CD14-positive monocyte (primary cell): ENCODE measurements around the gene SP100. TPM values are rescaled to one million over a fixed set of nuclear protein-coding genes. Genes with fewer than 3 reads are reported as not detected.

ENCODE experiments used
- DNase-seq, 3 donors: peaks; one replicate each; pipeline ENCODE4 v3.0.0-alpha.2; 2011 to 2022
- H2AFZ ChIP-seq: 2 replicates; pipeline ENCODE4 v1.6.0; 2012; ENCODE audit warnings: mild to moderate bottlenecking, low read depth, low read length, inconsistent platforms; ENCODE audit not compliant: insufficient read depth, poor library complexity, severe bottlenecking
- H3K27ac ChIP-seq, 2 donors: 1 replicate in 1 of 2; 2 replicates in 1 of 2; pipeline ENCODE4 v1.5.1; 2012 to 2013; ENCODE audit warnings: low read length in 2 of 2, control low read depth in 1 of 2, inconsistent platforms in 1 of 2, low read depth in 1 of 2, mild to moderate bottlenecking in 1 of 2
- H3K27me3 ChIP-seq, 2 donors: one replicate each; pipeline versions ENCODE4 v1.6.0 to v1.6.1; 2011 to 2013; ENCODE audit warnings: low read length in 2 of 2; ENCODE audit not compliant: control insufficient read depth in 2 of 2, insufficient read depth in 2 of 2
- H3K36me3 ChIP-seq, 2 donors: replicated peaks in 1 of 2; 1 replicate in 1 of 2; 2 replicates in 1 of 2; pipeline versions ENCODE4 v1.5.1 to v1.6.1; 2012 to 2013; ENCODE audit warnings: low read length in 2 of 2, control low read depth in 1 of 2, inconsistent platforms in 1 of 2, mild to moderate bottlenecking in 1 of 2; ENCODE audit not compliant: insufficient read depth in 2 of 2, control insufficient read depth in 1 of 2
- H3K4me1 ChIP-seq, 2 donors: 1 replicate in 1 of 2; 2 replicates in 1 of 2; pipeline versions ENCODE4 v1.5.1 to v1.6.1; 2012 to 2013; ENCODE audit warnings: low read length in 2 of 2, control low read depth in 1 of 2, inconsistent platforms in 1 of 2, mild to moderate bottlenecking in 1 of 2, moderate library complexity in 1 of 2; ENCODE audit not compliant: insufficient read depth in 2 of 2, control insufficient read depth in 1 of 2
- H3K4me2 ChIP-seq: replicated peaks from 2 replicates; pipeline ENCODE3; 2012; ENCODE audit warnings: low read length, moderate library complexity, mild to moderate bottlenecking; ENCODE audit not compliant: poor library complexity, severe bottlenecking; ENCODE audit errors: extremely low read depth
- H3K4me3 ChIP-seq, 3 experiments: fragments of 200-600 bp in 1 of 3; sonication (generic) in 1 of 3; replicated peaks in 1 of 3; 1 replicate in 2 of 3; 2 replicates in 1 of 3; pipeline ENCODE4 v1.5.1; 2011 to 2013; ENCODE audit warnings: low read length in 3 of 3, mild to moderate bottlenecking in 3 of 3, control low read depth in 2 of 3, low read depth in 2 of 3, inconsistent platforms in 1 of 3, moderate library complexity in 1 of 3
- H3K79me2 ChIP-seq: 2 replicates; pipeline ENCODE4 v1.6.0; 2012; ENCODE audit warnings: mild to moderate bottlenecking, control low read depth, inconsistent platforms, low read length, moderate library complexity; ENCODE audit not compliant: insufficient read depth
- H3K9ac ChIP-seq: 2 replicates; pipeline ENCODE4 v1.6.0; 2017; ENCODE audit warnings: low read length, mild to moderate bottlenecking; ENCODE audit not compliant: insufficient read depth, poor library complexity, severe bottlenecking
- H3K9me3 ChIP-seq, 2 donors: replicated peaks in 1 of 2; 1 replicate in 1 of 2; 2 replicates in 1 of 2; pipeline versions ENCODE4 v1.5.1 to v1.6.1; 2012 to 2013; ENCODE audit warnings: low read length in 2 of 2, control low read depth in 1 of 2; ENCODE audit not compliant: control insufficient read depth in 1 of 2, insufficient read depth in 1 of 2
- H4K20me1 ChIP-seq: 2 replicates; pipeline ENCODE4 v1.6.0; 2012; ENCODE audit warnings: mild to moderate bottlenecking, low read length, control low read depth, moderate library complexity; ENCODE audit not compliant: insufficient read depth
- H3K27ac Mint-ChIP-seq, 7 donors: one replicate each; pipeline ENCODE4 v1.8.0; 2020; ENCODE audit warnings: mild to moderate bottlenecking in 7 of 7, mixed read lengths in 7 of 7, moderate library complexity in 6 of 7, inconsistent platforms in 2 of 7
- H3K27me3 Mint-ChIP-seq, 3 donors: one replicate each; pipeline ENCODE4 v1.8.0; 2021 to 2022; ENCODE audit warnings: low read depth in 3 of 3, mild to moderate bottlenecking in 3 of 3, mixed read lengths in 3 of 3, moderate library complexity in 3 of 3, inconsistent platforms in 1 of 3
- H3K36me3 Mint-ChIP-seq, 2 donors: one replicate each; pipeline ENCODE4 v1.8.0; 2020; ENCODE audit warnings: mixed read lengths in 2 of 2, inconsistent platforms in 1 of 2, mild to moderate bottlenecking in 1 of 2
- H3K4me1 Mint-ChIP-seq: one replicate; pipeline ENCODE4 v1.8.0; 2020; ENCODE audit warnings: mild to moderate bottlenecking, mixed read lengths
- H3K4me3 Mint-ChIP-seq, 2 donors: one replicate each; pipeline ENCODE4 v1.8.0; 2020; ENCODE audit warnings: mild to moderate bottlenecking in 2 of 2, mixed read lengths in 2 of 2, moderate library complexity in 1 of 2
- H3K9me3 Mint-ChIP-seq, 7 donors: one replicate each; pipeline ENCODE4 v1.8.0; 2020 to 2022; ENCODE audit warnings: mixed read lengths in 7 of 7, mild to moderate bottlenecking in 6 of 7, moderate library complexity in 6 of 7, inconsistent platforms in 2 of 7
- WGBS: methylation state at CpG from one replicate; pipeline ENCODE4 v1.1.5; 2013; ENCODE audit warnings: missing lambda C conversion rate; ENCODE audit not compliant: insufficient coverage; 5-methylcytosine and 5-hydroxymethylcytosine counted together
- intact Hi-C, 2 donors: fragments of 100-400 bp; cut with micrococcal nuclease; formaldehyde crosslinking; loops; one replicate each; pipeline versions ENCODE4 v1.15.0 to v1.15.1; 2023
- polyA plus RNA-seq, 3 donors: library from polyadenylated mRNA; depleted of rRNA in 1 of 3; unstranded in 2 of 3; stranded (reverse) in 1 of 3; fragments of 300-500 nt in 2 of 3; fragments of >200 nt in 1 of 3; fragmentation: Illumina TruSeq in 2 of 3; gene quantifications; 1 replicate in 2 of 3; 2 replicates in 1 of 3; pipeline ENCODE4 v1.2.3, GENCODE V29; 2012 to 2021
- TF ChIP-seq, protein P1 (sequence below): fragments of 200-600 bp; IDR thresholded peaks from one replicate; pipeline ENCODE4 v1.8.0; 2022; ENCODE audit warnings: antibody characterized with exemption, mild to moderate bottlenecking

Gene SP100
- polyA plus RNA-seq, 3 donors, result 68.1 to 101 (median 97.4) TPM

GRCh38 chr2:230520061-230520874 lies 104.3 kb downstream of the SP100 start:
- H3K4me1 Mint-ChIP-seq, result no peaks in the 10 kb centered on the region
- Histone ChIP-seq H4K20me1 (no peaks in the 10 kb centered on the region), H3K27ac (no peak overlapping the region), H3K79me2 (no peaks in the 10 kb centered on the region), H3K4me2 (no peak overlapping the region), H3K36me3 (peaks cover 0 to 27% of the 10 kb centered on the region in 2 donors), H3K4me1 (no peaks in the 10 kb centered on the region), H2AFZ (no peak overlapping the region), H3K9ac (no peak overlapping the region), H3K27me3 (no peaks in the 10 kb centered on the region), H3K9me3 (peaks cover 32 to 38% of the 10 kb centered on the region in 2 donors), H3K4me3 (no peak overlapping the region)
- intact Hi-C loops, result no loop called here
- H3K36me3 Mint-ChIP-seq, result peaks cover 30 to 34% of the 10 kb centered on the region in 2 donors
- no peaks in the 10 kb centered on the region for H3K27me3 Mint-ChIP-seq
- 100% methylated on average over 4 of the region's 9 CpGs for WGBS
- TF ChIP-seq, protein P1, sequence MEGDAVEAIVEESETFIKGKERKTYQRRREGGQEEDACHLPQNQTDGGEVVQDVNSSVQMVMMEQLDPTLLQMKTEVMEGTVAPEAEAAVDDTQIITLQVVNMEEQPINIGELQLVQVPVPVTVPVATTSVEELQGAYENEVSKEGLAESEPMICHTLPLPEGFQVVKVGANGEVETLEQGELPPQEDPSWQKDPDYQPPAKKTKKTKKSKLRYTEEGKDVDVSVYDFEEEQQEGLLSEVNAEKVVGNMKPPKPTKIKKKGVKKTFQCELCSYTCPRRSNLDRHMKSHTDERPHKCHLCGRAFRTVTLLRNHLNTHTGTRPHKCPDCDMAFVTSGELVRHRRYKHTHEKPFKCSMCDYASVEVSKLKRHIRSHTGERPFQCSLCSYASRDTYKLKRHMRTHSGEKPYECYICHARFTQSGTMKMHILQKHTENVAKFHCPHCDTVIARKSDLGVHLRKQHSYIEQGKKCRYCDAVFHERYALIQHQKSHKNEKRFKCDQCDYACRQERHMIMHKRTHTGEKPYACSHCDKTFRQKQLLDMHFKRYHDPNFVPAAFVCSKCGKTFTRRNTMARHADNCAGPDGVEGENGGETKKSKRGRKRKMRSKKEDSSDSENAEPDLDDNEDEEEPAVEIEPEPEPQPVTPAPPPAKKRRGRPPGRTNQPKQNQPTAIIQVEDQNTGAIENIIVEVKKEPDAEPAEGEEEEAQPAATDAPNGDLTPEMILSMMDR, result no peak
- DNase-seq, result no peak
- no peak overlapping the region for H3K27ac Mint-ChIP-seq
- no peak overlapping the region for H3K4me3 Mint-ChIP-seq
- H3K9me3 Mint-ChIP-seq, result peaks cover 25 to 43% (median 38%) of the 10 kb centered on the region in 7 donors

DNA sequence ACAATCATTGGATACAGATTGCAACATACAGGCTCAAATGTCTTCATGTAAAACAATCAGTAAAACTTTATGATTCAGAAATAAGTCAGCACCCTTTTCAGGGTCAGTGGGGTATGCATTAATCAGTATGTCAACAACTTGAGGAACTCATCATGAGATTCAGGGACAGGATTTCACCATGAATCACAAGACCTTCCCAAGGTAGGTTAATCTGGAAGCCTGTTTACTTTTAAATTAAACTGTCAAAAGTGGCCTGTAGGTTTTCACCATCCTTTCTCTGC lies 104.8 kb downstream of the SP100 start:
- H3K27me3 ChIP-seq, result no peaks in the 10 kb centered on the region
- peaks cover 29 to 48% (median 43%) of the 10 kb centered on the region in 7 donors for H3K9me3 Mint-ChIP-seq
- H3K4me1 ChIP-seq, result no peaks in the 10 kb centered on the region
- TF ChIP-seq, protein P1, result no peak
- H4K20me1 ChIP-seq, result no peaks in the 10 kb centered on the region
- peaks cover 37 to 43% of the 10 kb centered on the region in 2 donors for H3K9me3 ChIP-seq
- no peaks in the 10 kb centered on the region for H3K79me2 ChIP-seq
- H3K36me3 Mint-ChIP-seq, result peaks cover 25 to 36% of the 10 kb centered on the region in 2 donors
- H3K27ac ChIP-seq, result no peak overlapping the region
- H3K4me3 ChIP-seq, result no peak overlapping the region
- H3K4me2 ChIP-seq, result no peak overlapping the region
- no peaks in the 10 kb centered on the region for H3K4me1 Mint-ChIP-seq
- no peak overlapping the region for H3K4me3 Mint-ChIP-seq
- H2AFZ ChIP-seq, result no peak overlapping the region
- H3K27ac Mint-ChIP-seq, result no peak overlapping the region
- intact Hi-C loops, result no loop called here
- H3K27me3 Mint-ChIP-seq, result no peaks in the 10 kb centered on the region
- H3K9ac ChIP-seq, result no peak overlapping the region
- H3K36me3 ChIP-seq, result peaks cover 0 to 24% of the 10 kb centered on the region in 2 donors
- no peak for DNase-seq
